Activated naive CD8-positive, alpha-beta T cell treated with anti-CD3 and anti-CD28 coated beads, Interleukin-2, amount 10 ng/mL, durations not matched to agents 7 days and 5 days (primary cell): Measurements from ENCODE around the gene SNX25. TPM values are rescaled to one million over a fixed set of nuclear protein-coding genes. Genes with fewer than 3 reads are reported as not detected.
"Not testable (repeated sequence)": the region's sequence is repeated elsewhere in the genome, so short reads cannot be mapped to it uniquely, and the experiment has no call there.

Experiments
- ATAC-seq: fragments of 150-1000 bp; cut with Tn5 transposase; one replicate; pipeline ENCODE4 v1.10.0; 2021; ENCODE audit warnings: low read depth, moderate library complexity
- POLR2A ChIA-PET: fragments of 350-600 bp; sonication (Branson Sonifier 250); formaldehyde crosslinking; loops from one replicate; lab custom pipeline; 2021; ENCODE audit warnings: antibody characterized with exemption; lab: Charles Lee
- DNase-seq: peaks from one replicate; pipeline ENCODE4 v3.0.0; 2021
- H3K27ac Mint-ChIP-seq: one replicate; pipeline ENCODE4 v1.8.0; 2022; ENCODE audit warnings: mild to moderate bottlenecking, mixed read lengths
- H3K27me3 Mint-ChIP-seq: one replicate; pipeline ENCODE4 v1.8.0; 2022; ENCODE audit warnings: mild to moderate bottlenecking, moderate library complexity, mixed read lengths
- H3K36me3 Mint-ChIP-seq: one replicate; pipeline ENCODE4 v1.8.0; 2021; ENCODE audit warnings: mild to moderate bottlenecking, mixed read lengths
- H3K4me1 Mint-ChIP-seq: one replicate; pipeline ENCODE4 v1.8.0; 2021; ENCODE audit warnings: mixed read lengths
- H3K4me3 Mint-ChIP-seq: one replicate; pipeline ENCODE4 v1.8.0; 2022; ENCODE audit warnings: mild to moderate bottlenecking, moderate library complexity, mixed read lengths
- H3K9me3 Mint-ChIP-seq: one replicate; pipeline ENCODE4 v1.8.0; 2021; ENCODE audit warnings: mixed read lengths
- total RNA-seq, 2 experiments: library from RNA; stranded (reverse); gene quantifications; one replicate each; pipeline ENCODE4 v1.2.3, GENCODE V29; 2021

SNX25 gene
- total RNA-seq, 2 experiments from 2014 or later, result 15.9 to 16.4 TPM

GRCh38 chr4:185293202-185293601 lies 83.8 kb downstream of the SNX25 start:
- no peak overlapping the region for H3K4me3 Mint-ChIP-seq
- POLR2A ChIA-PET, result no interaction called here
- H3K36me3 Mint-ChIP-seq, result peaks cover 22% of the 10 kb centered on the region
- no peak overlapping the region for H3K27ac Mint-ChIP-seq
- no peaks in the 10 kb centered on the region for H3K4me1 Mint-ChIP-seq
- no peaks in the 10 kb centered on the region for H3K27me3 Mint-ChIP-seq
- ATAC-seq (no peak), DNase-seq (no peak)
- no peaks in the 10 kb centered on the region for H3K9me3 Mint-ChIP-seq

- ATAC-seq (no peak), DNase-seq (no peak)
- Mint-ChIP-seq H3K4me3 (no peak overlapping the region), H3K27me3 (no peaks in the 10 kb centered on the region), H3K9me3 (no peaks in the 10 kb centered on the region), H3K27ac (no peak overlapping the region), H3K36me3 (peaks cover 21% of the 10 kb centered on the region), H3K4me1 (no peaks in the 10 kb centered on the region)
- POLR2A ChIA-PET, result no interaction called here
These were observed 87.5 kb downstream of the SNX25 start for GRCh38 chr4:185296665-185297460.

- ATAC-seq (no peak), DNase-seq (no peak)
- Mint-ChIP-seq H3K9me3 (no peaks in the 10 kb centered on the region), H3K36me3 (peaks cover 16% of the 10 kb centered on the region), H3K4me1 (no peaks in the 10 kb centered on the region), H3K27me3 (no peaks in the 10 kb centered on the region), H3K27ac (no peak overlapping the region), H3K4me3 (no peak overlapping the region)
- POLR2A ChIA-PET, result interaction anchor here (0.6 kb wide), 1 partner anchor 11 kb away, joined by 3 read pairs; no protein-coding TSS in a partner anchor
These were observed 89.5 kb downstream of the SNX25 start for GRCh38 chr4:185298728-185299430.

GRCh38 chr4:185304541-185304940 lies 95.1 kb downstream of the SNX25 start:
- POLR2A ChIA-PET, result no interaction called here
- no peak for DNase-seq
- no peak for ATAC-seq
- no peak overlapping the region for H3K4me3 Mint-ChIP-seq
- no peaks in the 10 kb centered on the region for H3K27me3 Mint-ChIP-seq
- H3K4me1 Mint-ChIP-seq, result peaks cover 3% of the 10 kb centered on the region
- H3K36me3 Mint-ChIP-seq, result peaks cover 5% of the 10 kb centered on the region
- H3K27ac Mint-ChIP-seq, result no peak overlapping the region
- no peaks in the 10 kb centered on the region for H3K9me3 Mint-ChIP-seq

GRCh38 chr4:185304944-185305690 lies 95.7 kb downstream of the SNX25 start:
- Mint-ChIP-seq H3K36me3 (peaks cover 7% of the 10 kb centered on the region), H3K4me3 (no peak overlapping the region), H3K9me3 (no peaks in the 10 kb centered on the region), H3K27ac (no peak overlapping the region), H3K4me1 (peaks cover 3% of the 10 kb centered on the region), H3K27me3 (no peaks in the 10 kb centered on the region)
- POLR2A ChIA-PET, result no interaction called here
- ATAC-seq, result peak; percentile 54
- no peak for DNase-seq

GRCh38 chr4:185305979-185306442 lies 96.6 kb downstream of the SNX25 start:
- no peak for ATAC-seq
- H3K4me3 Mint-ChIP-seq, result no peak overlapping the region
- no peaks in the 10 kb centered on the region for H3K9me3 Mint-ChIP-seq
- H3K4me1 Mint-ChIP-seq, result peaks cover 3% of the 10 kb centered on the region
- POLR2A ChIA-PET, result no interaction called here
- DNase-seq, result no peak
- H3K27ac Mint-ChIP-seq, result no peak overlapping the region
- peaks cover 9% of the 10 kb centered on the region for H3K36me3 Mint-ChIP-seq
- H3K27me3 Mint-ChIP-seq, result no peaks in the 10 kb centered on the region

GRCh38 chr4:185307136-185307950 lies 97.9 kb downstream of the SNX25 start:
- Mint-ChIP-seq H3K9me3 (no peaks in the 10 kb centered on the region), H3K27ac (no peak overlapping the region), H3K36me3 (peaks cover 15% of the 10 kb centered on the region), H3K4me3 (no peak overlapping the region), H3K4me1 (peaks cover 3% of the 10 kb centered on the region), H3K27me3 (no peaks in the 10 kb centered on the region)
- DNase-seq, result no peak
- ATAC-seq, result no peak
- POLR2A ChIA-PET, result no interaction called here

- no peak overlapping the region for H3K27ac Mint-ChIP-seq
- H3K27me3 Mint-ChIP-seq, result no peaks in the 10 kb centered on the region
- ATAC-seq (no peak), DNase-seq (no peak)
- no peak overlapping the region for H3K4me3 Mint-ChIP-seq
- H3K36me3 Mint-ChIP-seq, result peaks cover 25% of the 10 kb centered on the region
- H3K9me3 Mint-ChIP-seq, result no peaks in the 10 kb centered on the region
- POLR2A ChIA-PET, result no interaction called here
- H3K4me1 Mint-ChIP-seq, result peaks cover 1% of the 10 kb centered on the region
These were observed 100.4 kb downstream of the SNX25 start for GRCh38 chr4:185309770-185310169.

- no peak for ATAC-seq
- Mint-ChIP-seq H3K9me3 (no peaks in the 10 kb centered on the region), H3K4me1 (peaks cover 2% of the 10 kb centered on the region), H3K27me3 (no peaks in the 10 kb centered on the region), H3K4me3 (no peak overlapping the region), H3K36me3 (peaks cover 32% of the 10 kb centered on the region), H3K27ac (no peak overlapping the region)
- POLR2A ChIA-PET, result no interaction called here
- DNase-seq, result no peak
These were observed 101.9 kb downstream of the SNX25 start for GRCh38 chr4:185311113-185311888.

- POLR2A ChIA-PET, result no interaction called here
- Mint-ChIP-seq H3K4me1 (peaks cover 2% of the 10 kb centered on the region), H3K27ac (no peak overlapping the region), H3K27me3 (no peaks in the 10 kb centered on the region), H3K36me3 (peaks cover 41% of the 10 kb centered on the region), H3K9me3 (no peaks in the 10 kb centered on the region), H3K4me3 (no peak overlapping the region)
- no peak for ATAC-seq
- DNase-seq, result no peak
These were observed 103.3 kb downstream of the SNX25 start for GRCh38 chr4:185312699-185313098.

GRCh38 chr4:185317462-185317861 lies 108.1 kb downstream of the SNX25 start:
- H3K27me3 Mint-ChIP-seq, ATAC-seq, DNase-seq, H3K4me3 Mint-ChIP-seq, POLR2A ChIA-PET, H3K9me3 Mint-ChIP-seq, H3K27ac Mint-ChIP-seq: not testable (repeated sequence)
- H3K36me3 Mint-ChIP-seq, result peaks cover 47% of the 10 kb centered on the region
- peaks cover 12% of the 10 kb centered on the region for H3K4me1 Mint-ChIP-seq

- H3K36me3 Mint-ChIP-seq, result peaks cover 46% of the 10 kb centered on the region
- H3K27me3 Mint-ChIP-seq, result no peaks in the 10 kb centered on the region
- POLR2A ChIA-PET, result no interaction called here
- DNase-seq (no peak), ATAC-seq (no peak)
- H3K27ac Mint-ChIP-seq, result no peak overlapping the region
- H3K4me1 Mint-ChIP-seq, result peaks cover 12% of the 10 kb centered on the region
- H3K9me3 Mint-ChIP-seq, result no peaks in the 10 kb centered on the region
- H3K4me3 Mint-ChIP-seq, result no peak overlapping the region
These were observed 108.5 kb downstream of the SNX25 start for GRCh38 chr4:185317880-185318279.
